K562 (cell line): Measurements from ENCODE around the gene TOR3A. TPM values are rescaled to one million over a fixed set of nuclear protein-coding genes. Genes with fewer than 3 reads are reported as not detected.

ENCODE experiments used
- MCM7 ChIP-seq, 2 experiments: fragments of 450-650 bp; IDR thresholded peaks; 2 replicates each; pipeline ENCODE4 v1.6.1; 2016 to 2018
- PBX2 ChIP-seq, 2 experiments: IDR thresholded peaks in 1 of 2; conservative IDR thresholded peaks in 1 of 2; 2 replicates each; pipeline ENCODE4 v1.6.1; 2016; ENCODE audit warnings: low read depth in 2 of 2, mild to moderate bottlenecking in 1 of 2, missing compliant biosample characterization in 1 of 2, missing genetic modification characterization in 1 of 2, moderate library complexity in 1 of 2
- SPI1 ChIP-seq: IDR thresholded peaks from 2 replicates; pipeline ENCODE4 v1.6.1; 2011; ENCODE audit warnings: low read depth, low read length, control low read depth, borderline replicate concordance
- TCF7 ChIP-seq: sonication (generic); IDR thresholded peaks from 2 replicates; pipeline ENCODE4 v1.6.1; 2016; ENCODE audit warnings: antibody characterized with exemption, borderline replicate concordance
- ZFP91 ChIP-seq: sonication (generic); formaldehyde crosslinking; IDR thresholded peaks from 2 replicates; pipeline ENCODE4 v1.8.0; 2022; ENCODE audit warnings: mild to moderate bottlenecking, missing genetic modification reagents
- ZNF431 ChIP-seq: sonication (generic); formaldehyde crosslinking; IDR thresholded peaks from 2 replicates; pipeline ENCODE4 v1.8.0; 2022; ENCODE audit warnings: mild to moderate bottlenecking, missing genetic modification reagents
- ZNF780A ChIP-seq: fragments of 250-450 bp; sonication (Bioruptor Pico); IDR thresholded peaks from 2 replicates; pipeline ENCODE4 v1.5.0; 2021; ENCODE audit warnings: mild to moderate bottlenecking
- polyA plus RNA-seq, 8 experiments: library from polyadenylated mRNA; depleted of rRNA in 4 of 8; stranded (reverse) in 5 of 8; unstranded in 3 of 8; fragments of >200 nt; fragmentation: Nextera tagmentation in 2 of 8; fragmentation: Illumina TruSeq in 1 of 8; extraction: Ambion mirVana in 2 of 8; extraction: Trizol in 1 of 8; gene quantifications; 2 replicates each; pipeline versions ENCODE4 v1.2.1 to v1.2.3, GENCODE V29; 2011 to 2014; ENCODE audit warnings: inconsistent platforms in 1 of 8, missing spikeins in 1 of 8
- total RNA-seq, 7 experiments: library from RNA; depleted of rRNA in 6 of 7; stranded (reverse); fragments of >200 nt in 6 of 7; fragmentation: Illumina TruSeq in 2 of 7; extraction: Trizol in 2 of 7; gene quantifications; 2 replicates each; pipeline versions ENCODE4 v1.2.1 to v1.2.3, GENCODE V29; 2011 to 2021; ENCODE audit warnings: low replicate concordance in 1 of 7

TOR3A gene
- total and polyA plus RNA-seq, 9 of the 15 experiments (the other 6 are each of a cell fraction or from before 2014, with no cell fraction given): 7.9 to 94.5 (median 39.7) TPM

- TF ChIP-seq PBX2 (CRISPR knock-in tag; IDR thresholded peaks at IDR 0.05; ENCODE audit: low read depth) (no peak), PBX2 (tag; conservative IDR thresholded peaks at IDR 0.05; ENCODE audit: low read depth) (no peak), ZFP91 (CRISPR knock-in tag) (no peak), ZNF431 (CRISPR knock-in tag) (no peak), SPI1 (no peak), MCM7 (IDR thresholded peaks at IDR 0.05) (no peak), TCF7 (no peak), ZNF780A (no peak)
These were observed 26.1 kb downstream of the TOR3A start (continued) for GRCh38 chr1:179107706-179108629.
